T-helper 17 cell (primary cell): ENCODE data around the gene SUFU. TPM values are rescaled to one million over a fixed set of nuclear protein-coding genes. Genes with fewer than 3 reads are reported as not detected.
A peak's percentile ranks its signal among the peaks of the same experiment; 100 is the strongest.

Source experiments
- ATAC-seq: fragments of 150-1000 bp; cut with Tn5 transposase; 2 replicates; pipeline ENCODE4 v1.10.0; 2021; ENCODE audit warnings: mild to moderate bottlenecking, moderate library complexity
- DNase-seq, 3 donors: peaks; one replicate each; pipeline versions ENCODE4 v3.0.0 to v3.0.0-alpha.2; 2020 to 2021
- H3K9me3 ChIP-seq: one replicate; pipeline ENCODE4 v1.7.0; 2013; ENCODE audit warnings: low read length, mild to moderate bottlenecking; ENCODE audit not compliant: control insufficient read depth, poor library complexity, severe bottlenecking
- H3K27ac Mint-ChIP-seq: one replicate; pipeline ENCODE4 v1.8.0; 2022; ENCODE audit warnings: mild to moderate bottlenecking, moderate library complexity, mixed read lengths
- H3K27me3 Mint-ChIP-seq: one replicate; pipeline ENCODE4 v1.8.0; 2022; ENCODE audit warnings: mixed read lengths
- H3K36me3 Mint-ChIP-seq: one replicate; pipeline ENCODE4 v1.8.0; 2022; ENCODE audit warnings: low read depth, mixed read lengths
- H3K4me1 Mint-ChIP-seq: one replicate; pipeline ENCODE4 v1.8.0; 2022; ENCODE audit warnings: mild to moderate bottlenecking, mixed read lengths
- H3K4me3 Mint-ChIP-seq: one replicate; pipeline ENCODE4 v1.8.0; 2022; ENCODE audit warnings: mild to moderate bottlenecking, moderate library complexity, mixed read lengths
- total RNA-seq, 4 donors: library from RNA in 2 of 4; stranded (reverse) in 2 of 4; gene quantifications; one replicate each; pipeline ENCODE4 v1.2.3 and lab custom pipeline; 2022 to 2026

Gene SUFU
- total RNA-seq, 2 donors from 2014 or later: 14.4 to 16.4 TPM

GRCh38 chr10:102604439-102604841, 100.7 kb downstream of the SUFU start:
- peaks cover 3% of the 10 kb centered on the region for H3K36me3 Mint-ChIP-seq
- peaks cover 9% of the 10 kb centered on the region for H3K4me1 Mint-ChIP-seq
- DNase-seq (no peak), ATAC-seq (no peak)
- no peaks in the 10 kb centered on the region for H3K9me3 ChIP-seq
- H3K4me3 Mint-ChIP-seq: no peak overlapping the region
- no peaks in the 10 kb centered on the region for H3K27me3 Mint-ChIP-seq
- no peak overlapping the region for H3K27ac Mint-ChIP-seq

GRCh38 chr10:102605712-102606111, 101.9 kb downstream of the SUFU start:
- H3K27ac Mint-ChIP-seq: no peak overlapping the region
- no peaks in the 10 kb centered on the region for H3K27me3 Mint-ChIP-seq
- ATAC-seq (no peak), DNase-seq (no peak)
- no peak overlapping the region for H3K4me3 Mint-ChIP-seq
- peaks cover 3% of the 10 kb centered on the region for H3K36me3 Mint-ChIP-seq
- peaks cover 11% of the 10 kb centered on the region for H3K4me1 Mint-ChIP-seq
- no peaks in the 10 kb centered on the region for H3K9me3 ChIP-seq

GRCh38 chr10:102608487-102608886, 104.7 kb downstream of the SUFU start:
- H3K4me1 Mint-ChIP-seq: peaks cover 29% of the 10 kb centered on the region
- no peak for DNase-seq

GRCh38 chr10:102610441-102610887, 106.7 kb downstream of the SUFU start:
- Mint-ChIP-seq H3K4me3 (peak overlapping the region; percentile 80), H3K36me3 (no peaks in the 10 kb centered on the region), H3K4me1 (peaks cover 29% of the 10 kb centered on the region), H3K27ac (peak overlapping the region; percentile 96), H3K27me3 (no peaks in the 10 kb centered on the region)
- DNase-seq (no peak), ATAC-seq (no peak)
- H3K9me3 ChIP-seq: no peaks in the 10 kb centered on the region

More at GRCh38 chr10:102608487-102608886, 104.7 kb downstream of the SUFU start:
- H3K4me3 Mint-ChIP-seq: no peak overlapping the region
- no peaks in the 10 kb centered on the region for H3K27me3 Mint-ChIP-seq
- no peak for ATAC-seq
- no peaks in the 10 kb centered on the region for H3K9me3 ChIP-seq
- H3K27ac Mint-ChIP-seq: peak overlapping the region; percentile 45
- H3K36me3 Mint-ChIP-seq: peaks cover 3% of the 10 kb centered on the region

GRCh38 chr10:102611514-102612087, 107.8 kb downstream of the SUFU start:
- H3K9me3 ChIP-seq: no peaks in the 10 kb centered on the region
- ATAC-seq (no peak), DNase-seq (no peak)
- Mint-ChIP-seq H3K27me3 (no peaks in the 10 kb centered on the region), H3K4me1 (peaks cover 31% of the 10 kb centered on the region), H3K36me3 (no peaks in the 10 kb centered on the region), H3K27ac (peak overlapping the region; percentile 96), H3K4me3 (peak overlapping the region; percentile 59)

GRCh38 chr10:102612964-102613275, 109.1 kb downstream of the SUFU start:
- peak in 2 of 3 donors; percentile 37 to 40 for DNase-seq
- Mint-ChIP-seq H3K27ac (peak overlapping the region; percentile 96), H3K4me3 (peak overlapping the region; percentile 73), H3K4me1 (peaks cover 31% of the 10 kb centered on the region), H3K36me3 (no peaks in the 10 kb centered on the region), H3K27me3 (no peaks in the 10 kb centered on the region)
- ATAC-seq: peak; percentile 82
- no peaks in the 10 kb centered on the region for H3K9me3 ChIP-seq

- ATAC-seq (peak; percentile 20), DNase-seq (no peak)
- Mint-ChIP-seq H3K4me1 (peaks cover 28% of the 10 kb centered on the region), H3K4me3 (peak overlapping the region; percentile 73), H3K27me3 (no peaks in the 10 kb centered on the region), H3K27ac (peak overlapping the region; percentile 96), H3K36me3 (no peaks in the 10 kb centered on the region)
- no peaks in the 10 kb centered on the region for H3K9me3 ChIP-seq
These were observed 109.5 kb downstream of the SUFU start for GRCh38 chr10:102613286-102613685.

- ATAC-seq (no peak), DNase-seq (no peak)
- H3K4me3 Mint-ChIP-seq: no peak overlapping the region
- H3K27ac Mint-ChIP-seq: peak overlapping the region; percentile 96
- H3K36me3 Mint-ChIP-seq: no peaks in the 10 kb centered on the region
- H3K9me3 ChIP-seq: no peaks in the 10 kb centered on the region
- peaks cover 28% of the 10 kb centered on the region for H3K4me1 Mint-ChIP-seq
- H3K27me3 Mint-ChIP-seq: no peaks in the 10 kb centered on the region
These were observed 110.0 kb downstream of the SUFU start for GRCh38 chr10:102613785-102614184.

- Mint-ChIP-seq H3K36me3 (no peaks in the 10 kb centered on the region), H3K27ac (peak overlapping the region; percentile 16), H3K4me3 (no peak overlapping the region), H3K4me1 (peaks cover 26% of the 10 kb centered on the region), H3K27me3 (no peaks in the 10 kb centered on the region)
- no peaks in the 10 kb centered on the region for H3K9me3 ChIP-seq
- DNase-seq: no peak
- no peak for ATAC-seq
These were observed 111.1 kb downstream of the SUFU start for GRCh38 chr10:102614888-102615287.

- no peaks in the 10 kb centered on the region for H3K36me3 Mint-ChIP-seq
- H3K4me3 Mint-ChIP-seq: no peak overlapping the region
- H3K4me1 Mint-ChIP-seq: peaks cover 26% of the 10 kb centered on the region
- ATAC-seq: no peak
- H3K27me3 Mint-ChIP-seq: no peaks in the 10 kb centered on the region
- H3K9me3 ChIP-seq: no peaks in the 10 kb centered on the region
- H3K27ac Mint-ChIP-seq: peak overlapping the region; percentile 16
- DNase-seq: no peak
These were observed 111.6 kb downstream of the SUFU start for GRCh38 chr10:102615361-102615760.

GRCh38 chr10:102616066-102616770, 112.4 kb downstream of the SUFU start:
- H3K4me1 Mint-ChIP-seq: peaks cover 25% of the 10 kb centered on the region
- DNase-seq (no peak), ATAC-seq (no peak)
- no peaks in the 10 kb centered on the region for H3K9me3 ChIP-seq
- no peaks in the 10 kb centered on the region for H3K27me3 Mint-ChIP-seq
- H3K27ac Mint-ChIP-seq: no peak overlapping the region
- no peak overlapping the region for H3K4me3 Mint-ChIP-seq
- H3K36me3 Mint-ChIP-seq: no peaks in the 10 kb centered on the region

- Mint-ChIP-seq H3K27me3 (no peaks in the 10 kb centered on the region), H3K4me1 (peaks cover 21% of the 10 kb centered on the region), H3K36me3 (no peaks in the 10 kb centered on the region), H3K27ac (no peak overlapping the region), H3K4me3 (no peak overlapping the region)
- no peak for ATAC-seq
- no peaks in the 10 kb centered on the region for H3K9me3 ChIP-seq
- DNase-seq: no peak
These were observed 113.3 kb downstream of the SUFU start for GRCh38 chr10:102617041-102617440.

- no peak overlapping the region for H3K4me3 Mint-ChIP-seq
- no peaks in the 10 kb centered on the region for H3K27me3 Mint-ChIP-seq
- H3K4me1 Mint-ChIP-seq: peaks cover 18% of the 10 kb centered on the region
- no peak overlapping the region for H3K27ac Mint-ChIP-seq
- no peak for DNase-seq
- ATAC-seq: no peak
- H3K36me3 Mint-ChIP-seq: no peaks in the 10 kb centered on the region
- no peaks in the 10 kb centered on the region for H3K9me3 ChIP-seq
These were observed 114.0 kb downstream of the SUFU start for GRCh38 chr10:102617816-102618215.
